ENCODE results near the gene TMC5. TPM values are rescaled to one million over a fixed set of nuclear protein-coding genes. Genes with fewer than 3 reads are reported as not detected.

Gene TMC5
- total and polyA plus RNA-seq, 2 of the 8 experiments (the other 6 are each of a cell fraction or from before 2014, with no cell fraction given) = 1.6 to 1.8 TPM

DNA sequence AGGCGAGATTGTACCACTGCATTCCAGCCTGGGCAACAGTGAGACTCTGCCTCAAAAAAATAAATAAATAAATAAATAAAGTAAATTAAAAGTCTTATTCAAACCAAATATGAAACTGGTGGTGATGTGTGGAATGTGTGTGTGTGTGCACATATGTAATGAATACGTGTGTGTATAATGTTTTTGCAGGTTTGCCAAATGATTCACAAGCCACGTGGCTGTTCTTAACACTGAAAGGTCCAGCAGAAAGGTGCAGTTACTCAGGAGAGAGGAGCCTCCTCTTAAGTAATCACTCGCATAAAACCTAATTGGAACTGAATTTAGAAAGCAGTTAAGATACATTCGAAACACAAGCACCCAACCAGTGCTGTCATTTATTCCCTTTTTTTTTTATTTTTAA, 81.3 kb downstream of the TMC5 start:
- H3K4ac ChIP-seq (replicated peaks; ENCODE audit: insufficient read length, low read depth, low read length) = no peak overlapping the region
- no peaks in the 10 kb centered on the region for H3K27me3 ChIP-seq (replicated peaks in 1 of 4; ENCODE audit: control insufficient read depth in 3 of 4, extremely low read depth in 1 of 4, insufficient read depth in 3 of 4, low read length in 3 of 4)
- ChIA-PET POLR2A (ENCODE audit: partially characterized antibody) (no interaction called here), CTCF (ENCODE audit: partially characterized antibody) (interaction anchor here (1.1 kb wide), 1 partner anchor 109 kb away, joined by 4 read pairs; no protein-coding TSS in a partner anchor)
- no peak overlapping the region for H2BK20ac ChIP-seq (ENCODE audit: low read length)
- no peak overlapping the region for H2BK5ac ChIP-seq (ENCODE audit: low read depth, low read length)
- DNase-seq (ENCODE audit: low read depth in 1 of 2, low spot score in 2 of 2) (no peak), FAIRE-seq (no peak)
- H3K56ac ChIP-seq (replicated peaks; ENCODE audit: insufficient read length, low read depth, low read length) = no peak overlapping the region
- H4K5ac ChIP-seq (ENCODE audit: insufficient read length, low read depth, low read length) = no peak overlapping the region
- H3K36me3 ChIP-seq (ENCODE audit: control insufficient read depth in 2 of 4, insufficient read depth in 4 of 4, low read length in 3 of 4) = peaks cover 3 to 36% (median 27%) of the 10 kb centered on the region in 4 experiments
- no peak overlapping the region for H2BK15ac ChIP-seq (ENCODE audit: low read length)
- H3K79me2 ChIP-seq (ENCODE audit: control insufficient read depth in 1 of 2, insufficient read depth in 2 of 2, low read length in 2 of 2) = no peaks in the 10 kb centered on the region
- H3K9me3 ChIP-seq (ENCODE audit: insufficient read depth in 2 of 2, low read depth in 1 of 2, low read length in 1 of 2) = no peaks in the 10 kb centered on the region
- H3K18ac ChIP-seq (ENCODE audit: extremely low read depth, low read length) = no peak overlapping the region
- no peak overlapping the region for H3K4me2 ChIP-seq (ENCODE audit: insufficient read depth in 1 of 2, low read depth in 2 of 2, low read length in 2 of 2)
- H2AK5ac ChIP-seq (ENCODE audit: low read depth, low read length) = no peak overlapping the region
- H3K23ac ChIP-seq (ENCODE audit: insufficient read length) = no peak overlapping the region
- no peaks in the 10 kb centered on the region for H3K23me2 ChIP-seq (ENCODE audit: low read depth, low read length)
- H4K20me1 ChIP-seq (replicated peaks in 1 of 2; ENCODE audit: control insufficient read depth in 1 of 2, insufficient read depth in 2 of 2, low read length in 2 of 2) = peaks cover 0 to 4% of the 10 kb centered on the region in 2 experiments
- H3K4me1 ChIP-seq (replicated peaks in 1 of 4; ENCODE audit: control insufficient read depth in 3 of 4, insufficient read depth in 4 of 4, low read length in 3 of 4) = no peaks in the 10 kb centered on the region
- no peak overlapping the region for H3K9ac ChIP-seq (replicated peaks in 1 of 4; ENCODE audit: extremely low read depth in 1 of 4, low read depth in 3 of 4, low read length in 3 of 4)
- no peak overlapping the region for H3K14ac ChIP-seq (ENCODE audit: insufficient read length)
- no peak overlapping the region for H2BK120ac ChIP-seq (replicated peaks; ENCODE audit: low read depth, low read length)
- H3K27ac ChIP-seq (ENCODE audit: low read depth, low read length) = no peak overlapping the region
- H4K91ac ChIP-seq (replicated peaks; ENCODE audit: insufficient read length, low read length) = no peak overlapping the region
- no peak overlapping the region for H4K8ac ChIP-seq (ENCODE audit: extremely low read depth, insufficient read depth, low read length)
- H2BK12ac ChIP-seq (ENCODE audit: low read depth, low read length) = no peak overlapping the region
- 92% methylated on average over 5 of the region's 5 CpGs; no CpG with 5 or more reads in 1 of the 2 experiments for WGBS, 2 experiments (ENCODE audit: extremely low coverage in 1 of 2, insufficient coverage in 1 of 2, insufficient read length in 1 of 2, insufficient replicate concordance in 2 of 2, low coverage in 1 of 2, low lambda C conversion rate in 2 of 2, missing lambda C conversion rate in 1 of 2)
- H3K4me3 ChIP-seq (ENCODE audit: extremely low read depth in 1 of 4, insufficient read depth in 2 of 4, low read depth in 3 of 4, low read length in 4 of 4) = no peak overlapping the region
- no peak overlapping the region for H2AFZ ChIP-seq (ENCODE audit: low read length)
- no peaks in the 10 kb centered on the region for H3K79me1 ChIP-seq (ENCODE audit: low read depth, low read length)
- TF ChIP-seq RXRA (IDR thresholded peaks at IDR 0.05; ENCODE audit: insufficient read depth, low read depth, low read length) (no peak), SRF (IDR thresholded peaks at IDR 0.05; ENCODE audit: low read depth, low read length) (no peak), SP4 (IDR thresholded peaks at IDR 0.05; ENCODE audit: low read length) (no peak), SIRT6 (IDR thresholded peaks at IDR 0.05; ENCODE audit: low read length) (no peak), FOSL1 (IDR thresholded peaks at IDR 0.05; ENCODE audit: insufficient read depth, low read depth, low read length) (no peak), KDM1A (IDR thresholded peaks at IDR 0.05; ENCODE audit: borderline replicate concordance, low read length) (no peak)
- TF ChIP-seq, protein P1, sequence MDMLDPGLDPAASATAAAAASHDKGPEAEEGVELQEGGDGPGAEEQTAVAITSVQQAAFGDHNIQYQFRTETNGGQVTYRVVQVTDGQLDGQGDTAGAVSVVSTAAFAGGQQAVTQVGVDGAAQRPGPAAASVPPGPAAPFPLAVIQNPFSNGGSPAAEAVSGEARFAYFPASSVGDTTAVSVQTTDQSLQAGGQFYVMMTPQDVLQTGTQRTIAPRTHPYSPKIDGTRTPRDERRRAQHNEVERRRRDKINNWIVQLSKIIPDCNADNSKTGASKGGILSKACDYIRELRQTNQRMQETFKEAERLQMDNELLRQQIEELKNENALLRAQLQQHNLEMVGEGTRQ (IDR thresholded peaks at IDR 0.05; ENCODE audit: low read length) = no peak
- TF ChIP-seq, protein P2, sequence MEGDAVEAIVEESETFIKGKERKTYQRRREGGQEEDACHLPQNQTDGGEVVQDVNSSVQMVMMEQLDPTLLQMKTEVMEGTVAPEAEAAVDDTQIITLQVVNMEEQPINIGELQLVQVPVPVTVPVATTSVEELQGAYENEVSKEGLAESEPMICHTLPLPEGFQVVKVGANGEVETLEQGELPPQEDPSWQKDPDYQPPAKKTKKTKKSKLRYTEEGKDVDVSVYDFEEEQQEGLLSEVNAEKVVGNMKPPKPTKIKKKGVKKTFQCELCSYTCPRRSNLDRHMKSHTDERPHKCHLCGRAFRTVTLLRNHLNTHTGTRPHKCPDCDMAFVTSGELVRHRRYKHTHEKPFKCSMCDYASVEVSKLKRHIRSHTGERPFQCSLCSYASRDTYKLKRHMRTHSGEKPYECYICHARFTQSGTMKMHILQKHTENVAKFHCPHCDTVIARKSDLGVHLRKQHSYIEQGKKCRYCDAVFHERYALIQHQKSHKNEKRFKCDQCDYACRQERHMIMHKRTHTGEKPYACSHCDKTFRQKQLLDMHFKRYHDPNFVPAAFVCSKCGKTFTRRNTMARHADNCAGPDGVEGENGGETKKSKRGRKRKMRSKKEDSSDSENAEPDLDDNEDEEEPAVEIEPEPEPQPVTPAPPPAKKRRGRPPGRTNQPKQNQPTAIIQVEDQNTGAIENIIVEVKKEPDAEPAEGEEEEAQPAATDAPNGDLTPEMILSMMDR (IDR thresholded peaks at IDR 0.05; ENCODE audit: control extremely low read depth in 1 of 3, insufficient read depth in 1 of 3, low read depth in 1 of 3, low read length in 3 of 3) = no peak
